ENCODE data around the gene CRYBG1.

DNA sequence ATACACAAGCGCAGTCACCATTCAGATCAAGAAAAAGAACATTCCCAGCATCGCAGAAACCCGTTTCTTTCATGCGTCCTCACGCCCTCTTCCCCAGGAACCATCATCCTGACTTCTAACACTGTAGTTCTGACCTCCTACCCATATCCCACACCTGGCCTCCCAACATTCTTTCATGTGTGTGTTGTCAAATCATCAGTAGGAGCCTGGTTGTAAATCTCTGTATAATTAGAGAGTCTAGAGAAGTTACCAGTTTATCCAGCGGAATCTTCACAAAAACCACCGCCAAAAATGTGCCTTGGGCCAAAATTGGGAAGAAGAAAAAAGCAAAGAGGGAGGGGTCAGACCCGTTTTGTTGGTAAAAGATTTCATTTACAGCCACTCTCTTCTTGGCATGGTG is 177.1 kb downstream of the CRYBG1 start:
- TF ChIP-seq, protein P1, sequence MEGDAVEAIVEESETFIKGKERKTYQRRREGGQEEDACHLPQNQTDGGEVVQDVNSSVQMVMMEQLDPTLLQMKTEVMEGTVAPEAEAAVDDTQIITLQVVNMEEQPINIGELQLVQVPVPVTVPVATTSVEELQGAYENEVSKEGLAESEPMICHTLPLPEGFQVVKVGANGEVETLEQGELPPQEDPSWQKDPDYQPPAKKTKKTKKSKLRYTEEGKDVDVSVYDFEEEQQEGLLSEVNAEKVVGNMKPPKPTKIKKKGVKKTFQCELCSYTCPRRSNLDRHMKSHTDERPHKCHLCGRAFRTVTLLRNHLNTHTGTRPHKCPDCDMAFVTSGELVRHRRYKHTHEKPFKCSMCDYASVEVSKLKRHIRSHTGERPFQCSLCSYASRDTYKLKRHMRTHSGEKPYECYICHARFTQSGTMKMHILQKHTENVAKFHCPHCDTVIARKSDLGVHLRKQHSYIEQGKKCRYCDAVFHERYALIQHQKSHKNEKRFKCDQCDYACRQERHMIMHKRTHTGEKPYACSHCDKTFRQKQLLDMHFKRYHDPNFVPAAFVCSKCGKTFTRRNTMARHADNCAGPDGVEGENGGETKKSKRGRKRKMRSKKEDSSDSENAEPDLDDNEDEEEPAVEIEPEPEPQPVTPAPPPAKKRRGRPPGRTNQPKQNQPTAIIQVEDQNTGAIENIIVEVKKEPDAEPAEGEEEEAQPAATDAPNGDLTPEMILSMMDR (IDR thresholded peaks at IDR 0.05; ENCODE audit: low read length), result no peak
- no peak for TF ChIP-seq EZH2 (optimal IDR thresholded peaks at IDR 0.05; ENCODE audit: low read depth, low read length)
